ENCODE results near the gene CD3D.

GRCh38 chr11:118341815-118342489, 553 bp downstream of the CD3D start:
- TF ChIP-seq, protein P1, sequence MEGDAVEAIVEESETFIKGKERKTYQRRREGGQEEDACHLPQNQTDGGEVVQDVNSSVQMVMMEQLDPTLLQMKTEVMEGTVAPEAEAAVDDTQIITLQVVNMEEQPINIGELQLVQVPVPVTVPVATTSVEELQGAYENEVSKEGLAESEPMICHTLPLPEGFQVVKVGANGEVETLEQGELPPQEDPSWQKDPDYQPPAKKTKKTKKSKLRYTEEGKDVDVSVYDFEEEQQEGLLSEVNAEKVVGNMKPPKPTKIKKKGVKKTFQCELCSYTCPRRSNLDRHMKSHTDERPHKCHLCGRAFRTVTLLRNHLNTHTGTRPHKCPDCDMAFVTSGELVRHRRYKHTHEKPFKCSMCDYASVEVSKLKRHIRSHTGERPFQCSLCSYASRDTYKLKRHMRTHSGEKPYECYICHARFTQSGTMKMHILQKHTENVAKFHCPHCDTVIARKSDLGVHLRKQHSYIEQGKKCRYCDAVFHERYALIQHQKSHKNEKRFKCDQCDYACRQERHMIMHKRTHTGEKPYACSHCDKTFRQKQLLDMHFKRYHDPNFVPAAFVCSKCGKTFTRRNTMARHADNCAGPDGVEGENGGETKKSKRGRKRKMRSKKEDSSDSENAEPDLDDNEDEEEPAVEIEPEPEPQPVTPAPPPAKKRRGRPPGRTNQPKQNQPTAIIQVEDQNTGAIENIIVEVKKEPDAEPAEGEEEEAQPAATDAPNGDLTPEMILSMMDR (conservative IDR thresholded peaks at IDR 0.05) = no peak
- TF ChIP-seq ZFX (IDR thresholded peaks at IDR 0.05) = no peak
